ENCODE measurements around the gene SKIC8.

GRCh38 chr15:78239811-78240210 is 59.6 kb downstream of the SKIC8 start:
- no peak for TF ChIP-seq EZH2 (IDR thresholded peaks at IDR 0.05; ENCODE audit: insufficient read depth, low read length)
- TF ChIP-seq, protein P1, sequence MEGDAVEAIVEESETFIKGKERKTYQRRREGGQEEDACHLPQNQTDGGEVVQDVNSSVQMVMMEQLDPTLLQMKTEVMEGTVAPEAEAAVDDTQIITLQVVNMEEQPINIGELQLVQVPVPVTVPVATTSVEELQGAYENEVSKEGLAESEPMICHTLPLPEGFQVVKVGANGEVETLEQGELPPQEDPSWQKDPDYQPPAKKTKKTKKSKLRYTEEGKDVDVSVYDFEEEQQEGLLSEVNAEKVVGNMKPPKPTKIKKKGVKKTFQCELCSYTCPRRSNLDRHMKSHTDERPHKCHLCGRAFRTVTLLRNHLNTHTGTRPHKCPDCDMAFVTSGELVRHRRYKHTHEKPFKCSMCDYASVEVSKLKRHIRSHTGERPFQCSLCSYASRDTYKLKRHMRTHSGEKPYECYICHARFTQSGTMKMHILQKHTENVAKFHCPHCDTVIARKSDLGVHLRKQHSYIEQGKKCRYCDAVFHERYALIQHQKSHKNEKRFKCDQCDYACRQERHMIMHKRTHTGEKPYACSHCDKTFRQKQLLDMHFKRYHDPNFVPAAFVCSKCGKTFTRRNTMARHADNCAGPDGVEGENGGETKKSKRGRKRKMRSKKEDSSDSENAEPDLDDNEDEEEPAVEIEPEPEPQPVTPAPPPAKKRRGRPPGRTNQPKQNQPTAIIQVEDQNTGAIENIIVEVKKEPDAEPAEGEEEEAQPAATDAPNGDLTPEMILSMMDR (IDR thresholded peaks at IDR 0.05; ENCODE audit: insufficient read depth, low read depth, low read length), result no peak

All from astrocyte (in vitro differentiated cells and primary cell).